Non-pigmented ciliary epithelial cell (primary cell): ENCODE data around the gene BASP1.
"Not testable (repeated sequence)": the region's sequence is repeated elsewhere in the genome, so short reads cannot be mapped to it uniquely, and the experiment has no call there.

Experiments
- DNase-seq: peaks from one replicate; pipeline ENCODE4 v3.0.0-alpha.2; 2010; ENCODE audit warnings: low read depth

The BASP1 gene

GRCh38 chr5:17223367-17224185 lies 6.1 kb downstream of the BASP1 start:
- no peak for DNase-seq

GRCh38 chr5:17224858-17225511 lies 7.6 kb downstream of the BASP1 start:
- no peak for DNase-seq

GRCh38 chr5:17225520-17225919 lies 8.1 kb downstream of the BASP1 start:
- no peak for DNase-seq

GRCh38 chr5:17227868-17228267 lies 10.4 kb downstream of the BASP1 start:
- DNase-seq, result no peak

- no peak for DNase-seq
Observed at GRCh38 chr5:17228821-17229291, 11.4 kb downstream of the BASP1 start.

GRCh38 chr5:17229313-17229712 lies 11.9 kb downstream of the BASP1 start:
- DNase-seq, result no peak

GRCh38 chr5:17230191-17230590 lies 12.8 kb downstream of the BASP1 start:
- DNase-seq, result no peak

- DNase-seq, result no peak
Observed at GRCh38 chr5:17230808-17231525, 13.5 kb downstream of the BASP1 start.

- no peak for DNase-seq
Observed at GRCh38 chr5:17232405-17232804, 15.0 kb downstream of the BASP1 start.

GRCh38 chr5:17233488-17233887 lies 16.1 kb downstream of the BASP1 start:
- DNase-seq, result no peak

- no peak for DNase-seq
Observed at GRCh38 chr5:17234374-17234773, 16.9 kb downstream of the BASP1 start.

- no peak for DNase-seq
Observed at GRCh38 chr5:17235731-17236330, 18.4 kb downstream of the BASP1 start.

- no peak for DNase-seq
Observed at GRCh38 chr5:17238521-17239041, 21.1 kb downstream of the BASP1 start.

- no peak for DNase-seq
Observed at GRCh38 chr5:17239953-17240352, 22.5 kb downstream of the BASP1 start.

- no peak for DNase-seq
Observed at GRCh38 chr5:17240487-17240886, 23.1 kb downstream of the BASP1 start.

- DNase-seq, result no peak
Observed at GRCh38 chr5:17241635-17242034, 24.2 kb downstream of the BASP1 start.

- DNase-seq, result no peak
Observed at GRCh38 chr5:17243287-17244063, 26.0 kb downstream of the BASP1 start.

GRCh38 chr5:17249029-17249634 lies 31.7 kb downstream of the BASP1 start:
- peak; percentile 98 for DNase-seq

GRCh38 chr5:17249841-17250240 lies 32.4 kb downstream of the BASP1 start:
- not testable (repeated sequence) for DNase-seq

GRCh38 chr5:17252543-17252942 lies 35.1 kb downstream of the BASP1 start:
- no peak for DNase-seq

GRCh38 chr5:17255471-17256021 lies 38.1 kb downstream of the BASP1 start:
- DNase-seq, result no peak
